ENCODE results near the gene FAM20C. TPM values are rescaled to one million over a fixed set of nuclear protein-coding genes. Genes with fewer than 3 reads are reported as not detected.
"Not testable (repeated sequence)": the region's sequence is repeated elsewhere in the genome, so short reads cannot be mapped to it uniquely, and the experiment has no call there.

The FAM20C gene
- total RNA-seq, 1 donor from 2014 or later: 14.6 TPM

DNA sequence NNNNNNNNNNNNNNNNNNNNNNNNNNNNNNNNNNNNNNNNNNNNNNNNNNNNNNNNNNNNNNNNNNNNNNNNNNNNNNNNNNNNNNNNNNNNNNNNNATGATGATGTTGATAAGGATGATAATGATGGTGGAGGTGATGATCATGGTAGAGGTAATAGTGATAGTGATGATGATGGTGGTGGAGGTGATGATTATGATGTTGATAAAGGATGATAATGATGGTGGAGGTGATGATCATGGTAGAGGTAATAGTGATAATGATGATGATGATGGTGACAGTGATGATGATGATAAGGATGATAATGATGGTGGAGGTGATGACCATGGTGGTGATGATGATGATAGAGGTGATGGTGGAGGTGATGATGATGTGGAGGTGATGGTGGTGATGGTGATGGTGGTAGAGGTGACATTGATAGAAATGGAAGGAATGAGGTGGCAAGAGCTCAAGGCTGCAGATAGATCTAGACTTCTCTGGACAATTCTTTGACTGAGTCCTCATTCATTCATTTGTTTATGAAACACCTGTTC lies 47.8 kb downstream of the FAM20C start:
- Histone ChIP-seq H3K9me3 (ENCODE audit: control insufficient read depth in 3 of 3, low read length in 3 of 3) (no peaks in the 10 kb centered on the region), H3K4me1 (ENCODE audit: control insufficient read depth in 3 of 3, insufficient read depth in 3 of 3, low read length in 3 of 3) (peaks cover 13 to 31% (median 16%) of the 10 kb centered on the region in 3 donors), H3K27me3 (ENCODE audit: control insufficient read depth in 3 of 3, insufficient read depth in 3 of 3, low read length in 3 of 3) (no peaks in the 10 kb centered on the region), H3K9ac (ENCODE audit: low read depth in 1 of 3, low read length in 3 of 3) (no peak overlapping the region), H3K27ac (ENCODE audit: low read depth, low read length) (no peak overlapping the region), H3K36me3 (ENCODE audit: control insufficient read depth in 3 of 3, insufficient read depth in 3 of 3, low read length in 3 of 3) (peaks cover under 1 to 2% (median 2%) of the 10 kb centered on the region in 3 donors), H3K4me3 (ENCODE audit: low read length in 3 of 3) (no peak overlapping the region)

DNA sequence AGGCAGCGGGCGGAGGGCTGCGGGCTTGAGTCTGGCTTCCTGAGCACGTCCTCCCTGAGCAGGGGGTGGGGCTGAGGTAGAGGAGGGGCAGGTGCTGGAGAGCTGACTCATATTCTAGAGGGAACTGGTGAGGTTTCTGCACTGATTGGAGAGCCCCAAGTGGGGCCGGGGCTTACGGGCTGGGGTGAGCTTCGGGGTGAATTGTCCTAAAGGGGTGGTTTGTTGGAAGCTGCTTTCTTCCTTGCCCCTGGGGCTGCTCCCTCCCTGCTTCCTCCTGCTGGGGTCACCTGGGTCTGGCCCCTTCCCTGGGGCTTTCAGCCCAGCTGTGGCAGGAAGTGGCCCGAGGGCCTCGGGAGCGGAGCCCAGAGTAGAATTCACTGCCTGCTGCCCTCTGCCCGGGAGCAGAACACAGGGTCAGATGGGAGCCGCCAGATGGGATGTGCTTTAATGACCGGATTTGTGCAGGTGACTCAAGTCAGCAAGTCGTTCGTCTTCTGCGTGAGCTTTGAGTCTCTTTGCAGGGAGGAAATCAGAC lies 48.6 kb downstream of the FAM20C start:
- Histone ChIP-seq H3K9me3 (ENCODE audit: control insufficient read depth in 3 of 3, low read length in 3 of 3) (no peaks in the 10 kb centered on the region), H3K27me3 (ENCODE audit: control insufficient read depth in 3 of 3, insufficient read depth in 3 of 3, low read length in 3 of 3) (no peaks in the 10 kb centered on the region), H3K36me3 (ENCODE audit: control insufficient read depth in 3 of 3, insufficient read depth in 3 of 3, low read length in 3 of 3) (peaks cover 2 to 8% (median 5%) of the 10 kb centered on the region in 3 donors), H3K4me3 (ENCODE audit: low read length in 3 of 3) (no peak overlapping the region), H3K9ac (ENCODE audit: low read depth in 1 of 3, low read length in 3 of 3) (no peak overlapping the region), H3K27ac (ENCODE audit: low read depth, low read length) (no peak overlapping the region), H3K4me1 (ENCODE audit: control insufficient read depth in 3 of 3, insufficient read depth in 3 of 3, low read length in 3 of 3) (peaks cover 5 to 24% (median 9%) of the 10 kb centered on the region in 3 donors)

DNA sequence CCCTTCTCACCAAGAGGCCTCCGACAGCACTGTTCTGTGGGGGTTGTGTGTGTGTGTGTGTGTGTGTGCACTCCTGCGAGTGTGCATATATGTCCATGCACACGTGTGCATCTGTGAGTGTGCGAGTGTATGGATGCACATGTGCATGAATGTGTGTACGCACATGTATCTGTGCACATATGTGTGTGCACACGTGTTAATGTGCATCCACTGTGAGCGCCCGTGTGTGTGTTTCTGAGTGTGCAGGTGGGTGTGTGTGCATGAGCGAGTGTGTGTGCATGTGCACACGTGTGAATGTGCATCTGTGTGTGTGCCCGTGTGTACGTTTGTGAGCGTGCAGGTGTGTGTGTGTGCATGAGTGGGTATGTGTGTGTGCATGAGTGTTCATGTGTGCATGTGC lies 49.1 kb downstream of the FAM20C start:
- Histone ChIP-seq H3K36me3 (ENCODE audit: control insufficient read depth in 3 of 3, insufficient read depth in 3 of 3, low read length in 3 of 3) (peaks cover 2 to 12% (median 5%) of the 10 kb centered on the region in 3 donors), H3K9me3 (ENCODE audit: control insufficient read depth in 3 of 3, low read length in 3 of 3) (no peaks in the 10 kb centered on the region), H3K4me1 (ENCODE audit: control insufficient read depth in 3 of 3, insufficient read depth in 3 of 3, low read length in 3 of 3) (peaks cover 0 to 18% (median 3%) of the 10 kb centered on the region in 3 donors), H3K27me3 (ENCODE audit: control insufficient read depth in 3 of 3, insufficient read depth in 3 of 3, low read length in 3 of 3) (no peaks in the 10 kb centered on the region), H3K4me3 (ENCODE audit: low read length in 3 of 3) (no peak overlapping the region), H3K27ac (ENCODE audit: low read depth, low read length) (no peak overlapping the region), H3K9ac (ENCODE audit: low read depth in 1 of 3, low read length in 3 of 3) (no peak overlapping the region)

DNA sequence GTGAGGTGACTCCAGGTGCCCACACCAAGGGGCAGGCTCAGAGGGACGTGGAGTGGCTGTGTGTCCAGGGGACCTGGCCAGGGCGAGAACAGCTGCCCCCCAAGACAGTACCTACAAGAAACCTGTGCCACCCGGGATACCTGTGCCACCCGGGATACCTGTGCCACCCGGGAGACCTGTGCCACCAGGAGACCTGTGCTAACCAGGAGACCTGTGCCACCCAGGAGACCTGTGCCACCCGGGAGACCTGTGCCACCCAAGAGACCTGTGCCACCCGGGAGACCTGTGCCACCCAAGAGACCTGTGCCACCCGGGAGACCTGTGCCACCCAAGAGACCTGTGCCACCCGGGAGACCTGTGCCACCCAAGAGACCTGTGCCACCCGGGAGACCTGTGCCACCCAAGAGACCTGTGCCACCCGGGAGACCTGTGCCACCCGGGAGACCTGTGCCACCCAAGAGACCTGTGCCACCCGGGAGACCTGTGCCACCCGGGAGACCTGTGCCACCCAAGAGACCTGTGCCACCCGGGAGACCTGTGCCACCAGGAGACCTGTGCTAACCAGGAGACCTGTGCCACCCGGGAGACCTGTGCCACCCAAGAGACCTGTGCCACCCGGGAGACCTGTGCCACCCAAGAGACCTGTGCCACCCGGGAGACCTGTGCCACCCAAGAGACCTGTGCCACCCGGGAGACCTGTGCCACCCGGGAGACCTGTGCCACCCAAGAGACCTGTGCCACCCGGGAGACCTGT lies 50.6 kb downstream of the FAM20C start:
- H3K4me3 ChIP-seq (ENCODE audit: low read length in 3 of 3); H3K9ac ChIP-seq (ENCODE audit: low read depth in 1 of 3, low read length in 3 of 3); H3K27ac ChIP-seq (ENCODE audit: low read depth, low read length); H3K9me3 ChIP-seq (ENCODE audit: control insufficient read depth in 3 of 3, low read length in 3 of 3); H3K27me3 ChIP-seq (ENCODE audit: control insufficient read depth in 3 of 3, insufficient read depth in 3 of 3, low read length in 3 of 3): not testable (repeated sequence)
- H3K36me3 ChIP-seq (ENCODE audit: control insufficient read depth in 3 of 3, insufficient read depth in 3 of 3, low read length in 3 of 3): peaks cover 2 to 16% (median 7%) of the 10 kb centered on the region in 3 donors
- H3K4me1 ChIP-seq (ENCODE audit: control insufficient read depth in 3 of 3, insufficient read depth in 3 of 3, low read length in 3 of 3): peaks cover 0 to 14% (median 3%) of the 10 kb centered on the region in 3 donors

GRCh38 chr7:243580-243978 lies 51.2 kb downstream of the FAM20C start:
- Histone ChIP-seq H3K36me3 (ENCODE audit: control insufficient read depth in 3 of 3, insufficient read depth in 3 of 3, low read length in 3 of 3) (peaks cover 3 to 17% (median 9%) of the 10 kb centered on the region in 3 donors), H3K4me1 (ENCODE audit: control insufficient read depth in 3 of 3, insufficient read depth in 3 of 3, low read length in 3 of 3) (peaks cover 0 to 14% (median 3%) of the 10 kb centered on the region in 3 donors)
- H3K4me3 ChIP-seq (ENCODE audit: low read length in 3 of 3); H3K9me3 ChIP-seq (ENCODE audit: control insufficient read depth in 3 of 3, low read length in 3 of 3); H3K27ac ChIP-seq (ENCODE audit: low read depth, low read length); H3K9ac ChIP-seq (ENCODE audit: low read depth in 1 of 3, low read length in 3 of 3); H3K27me3 ChIP-seq (ENCODE audit: control insufficient read depth in 3 of 3, insufficient read depth in 3 of 3, low read length in 3 of 3): not testable (repeated sequence)

DNA sequence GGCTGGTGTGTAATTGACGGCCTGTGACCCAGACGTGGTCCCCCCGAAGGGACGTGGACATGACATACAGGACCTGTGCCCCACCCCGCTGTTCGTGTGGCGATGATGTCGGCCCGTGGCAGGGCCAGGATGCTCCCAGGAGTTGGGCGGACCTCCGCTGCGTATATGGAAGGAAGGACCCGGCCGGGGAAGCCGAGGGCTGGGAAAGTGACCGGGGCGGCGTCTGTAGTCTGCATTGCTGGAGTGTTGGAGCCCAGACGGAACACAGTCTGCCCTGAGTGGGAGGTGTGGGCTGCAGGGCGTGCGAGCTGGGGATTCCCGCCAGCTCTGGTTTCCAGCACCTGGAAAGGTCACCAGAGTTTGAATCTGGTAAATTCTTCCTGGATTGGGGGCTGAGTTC lies 52.6 kb downstream of the FAM20C start:
- Histone ChIP-seq H3K4me3 (ENCODE audit: low read length in 3 of 3) (no peak overlapping the region), H3K4me1 (ENCODE audit: control insufficient read depth in 3 of 3, insufficient read depth in 3 of 3, low read length in 3 of 3) (peaks cover 0 to 14% (median 3%) of the 10 kb centered on the region in 3 donors), H3K36me3 (ENCODE audit: control insufficient read depth in 3 of 3, insufficient read depth in 3 of 3, low read length in 3 of 3) (peaks cover 16 to 29% (median 19%) of the 10 kb centered on the region in 3 donors)

DNA sequence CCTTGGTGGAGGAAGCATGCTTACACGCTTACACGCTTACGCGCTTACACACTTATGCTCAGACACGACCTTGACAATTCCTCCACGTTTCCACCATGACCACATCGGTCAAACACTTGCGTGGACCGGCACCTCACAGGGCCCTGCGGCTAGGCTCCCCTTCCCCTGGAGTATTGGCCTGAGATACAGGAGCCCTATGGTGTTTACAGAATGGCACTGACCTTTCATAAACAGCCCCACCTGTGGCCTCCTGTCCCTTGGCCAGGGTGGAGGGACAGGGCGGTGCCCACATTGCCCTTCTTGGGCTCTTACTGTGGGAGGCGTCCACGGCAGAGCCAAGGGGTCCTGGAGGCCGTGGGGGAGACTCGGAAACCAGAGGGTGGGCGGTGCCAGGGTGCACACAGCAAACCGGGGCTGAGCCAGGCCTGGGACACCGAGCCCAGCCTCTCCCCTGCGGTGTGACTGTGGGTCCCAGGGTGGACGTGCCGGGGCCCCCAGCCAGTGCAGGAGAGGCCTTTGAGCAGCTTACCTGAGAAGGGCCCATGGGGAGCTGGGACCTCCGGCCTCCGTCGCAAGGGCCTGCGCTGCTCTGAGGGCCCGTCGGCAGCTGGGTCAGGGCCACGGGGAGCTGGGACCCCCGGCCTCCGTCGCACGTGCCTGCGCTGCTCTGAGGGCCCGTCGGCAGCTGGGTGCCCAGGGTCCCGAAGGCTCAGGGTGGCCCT lies 53.4 kb downstream of the FAM20C start:
- Histone ChIP-seq H3K27me3 (ENCODE audit: control insufficient read depth in 3 of 3, insufficient read depth in 3 of 3, low read length in 3 of 3) (no peaks in the 10 kb centered on the region), H3K4me1 (ENCODE audit: control insufficient read depth in 3 of 3, insufficient read depth in 3 of 3, low read length in 3 of 3) (peaks cover 0 to 10% (median 3%) of the 10 kb centered on the region in 3 donors), H3K27ac (ENCODE audit: low read depth, low read length) (no peak overlapping the region), H3K36me3 (ENCODE audit: control insufficient read depth in 3 of 3, insufficient read depth in 3 of 3, low read length in 3 of 3) (peaks cover 21 to 37% (median 22%) of the 10 kb centered on the region in 3 donors), H3K9ac (ENCODE audit: low read depth in 1 of 3, low read length in 3 of 3) (no peak overlapping the region), H3K9me3 (ENCODE audit: control insufficient read depth in 3 of 3, low read length in 3 of 3) (no peaks in the 10 kb centered on the region), H3K4me3 (ENCODE audit: low read length in 3 of 3) (no peak overlapping the region)

More for the DNA sequence above, 52.6 kb downstream of the FAM20C start:
- no peaks in the 10 kb centered on the region for H3K27me3 ChIP-seq (ENCODE audit: control insufficient read depth in 3 of 3, insufficient read depth in 3 of 3, low read length in 3 of 3)
- H3K9me3 ChIP-seq (ENCODE audit: control insufficient read depth in 3 of 3, low read length in 3 of 3): no peaks in the 10 kb centered on the region
- no peak overlapping the region for H3K9ac ChIP-seq (ENCODE audit: low read depth in 1 of 3, low read length in 3 of 3)
- no peak overlapping the region for H3K27ac ChIP-seq (ENCODE audit: low read depth, low read length)

DNA sequence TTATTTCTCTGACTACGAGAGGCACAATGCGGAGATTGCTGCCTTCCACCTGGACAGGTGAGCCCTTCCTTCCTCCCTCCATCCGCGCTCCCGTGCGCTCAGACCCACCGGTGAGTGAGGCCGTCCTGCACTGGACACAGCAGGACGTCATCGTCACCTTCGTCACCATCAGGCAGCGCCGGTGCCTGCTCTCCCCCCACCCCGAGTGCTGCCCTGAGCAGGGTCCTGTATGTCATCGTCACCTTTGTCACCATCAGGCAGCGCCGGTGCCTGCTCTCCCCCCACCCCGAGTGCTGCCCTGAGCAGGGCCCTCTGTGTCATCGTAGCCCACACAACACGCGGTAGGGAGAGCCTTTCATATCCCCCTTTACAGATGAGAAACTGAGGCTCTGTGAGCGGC lies 54.1 kb downstream of the FAM20C start:
- Histone ChIP-seq H3K36me3 (ENCODE audit: control insufficient read depth in 3 of 3, insufficient read depth in 3 of 3, low read length in 3 of 3) (peaks cover 23 to 39% (median 25%) of the 10 kb centered on the region in 3 donors), H3K4me1 (ENCODE audit: control insufficient read depth in 3 of 3, insufficient read depth in 3 of 3, low read length in 3 of 3) (peaks cover 0 to 3% (median 3%) of the 10 kb centered on the region in 3 donors), H3K9me3 (ENCODE audit: control insufficient read depth in 3 of 3, low read length in 3 of 3) (no peaks in the 10 kb centered on the region), H3K9ac (ENCODE audit: low read depth in 1 of 3, low read length in 3 of 3) (no peak overlapping the region), H3K27me3 (ENCODE audit: control insufficient read depth in 3 of 3, insufficient read depth in 3 of 3, low read length in 3 of 3) (no peaks in the 10 kb centered on the region), H3K27ac (ENCODE audit: low read depth, low read length) (no peak overlapping the region), H3K4me3 (ENCODE audit: low read length in 3 of 3) (no peak overlapping the region)

DNA sequence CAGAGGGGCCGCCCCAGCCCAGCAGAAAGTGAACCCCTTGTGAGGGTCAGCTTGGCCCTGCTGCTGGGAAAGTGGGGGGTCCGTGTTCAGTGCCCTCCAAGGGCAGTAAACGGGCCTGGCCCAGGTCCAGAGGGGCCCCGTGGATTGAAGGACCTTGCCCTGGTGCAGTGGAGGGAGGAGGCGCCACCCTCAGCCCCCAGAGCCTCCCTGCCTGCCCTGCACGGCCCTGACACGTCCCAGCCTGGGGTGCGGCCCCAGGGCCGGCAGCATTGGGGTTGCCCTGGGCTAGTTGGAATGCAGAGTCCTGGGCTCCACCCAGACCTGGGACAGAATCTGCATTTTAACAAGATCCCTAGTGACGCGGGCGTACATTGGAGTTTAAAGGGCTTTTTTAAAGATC lies 54.8 kb downstream of the FAM20C start:
- H3K27me3 ChIP-seq (ENCODE audit: control insufficient read depth in 3 of 3, insufficient read depth in 3 of 3, low read length in 3 of 3): no peaks in the 10 kb centered on the region
- no peak overlapping the region for H3K4me3 ChIP-seq (ENCODE audit: low read length in 3 of 3)
- no peaks in the 10 kb centered on the region for H3K9me3 ChIP-seq (ENCODE audit: control insufficient read depth in 3 of 3, low read length in 3 of 3)
- H3K27ac ChIP-seq (ENCODE audit: low read depth, low read length): no peak overlapping the region
- peaks cover 23 to 39% (median 26%) of the 10 kb centered on the region in 3 donors for H3K36me3 ChIP-seq (ENCODE audit: control insufficient read depth in 3 of 3, insufficient read depth in 3 of 3, low read length in 3 of 3)
- peaks cover 0 to 3% (median 0%) of the 10 kb centered on the region in 3 donors for H3K4me1 ChIP-seq (ENCODE audit: control insufficient read depth in 3 of 3, insufficient read depth in 3 of 3, low read length in 3 of 3)
- no peak overlapping the region for H3K9ac ChIP-seq (ENCODE audit: low read depth in 1 of 3, low read length in 3 of 3)
